HEK293T (cell line): Measurements from ENCODE around the gene DCXR.

ENCODE experiments used
- HDGF ChIP-seq: fragments of 450-650 bp; IDR thresholded peaks from 2 replicates; pipeline ENCODE4 v1.6.1; 2017; ENCODE audit warnings: antibody characterized with exemption, borderline replicate concordance
- ZNF384 ChIP-seq: fragments of 450-650 bp; IDR thresholded peaks from 2 replicates; pipeline ENCODE4 v1.6.1; 2016

GRCh38 chr17:82047914-82048570 lies 10.5 kb upstream of the DCXR start:
- TF ChIP-seq HDGF (no peak), ZNF384 (no peak)
